HUES6 (cell line): ENCODE data around the gene IFT25.
"Not testable (repeated sequence)": the region's sequence is repeated elsewhere in the genome, so short reads cannot be mapped to it uniquely, and the experiment has no call there.

Experiments
- H3K27ac ChIP-seq: 2 replicates; pipeline ENCODE4 v1.7.0; 2013; ENCODE audit warnings: low read depth, mild to moderate bottlenecking, low read length, inconsistent platforms
- H3K27me3 ChIP-seq: 2 replicates; pipeline ENCODE4 v1.6.1; 2013; ENCODE audit warnings: low read length; ENCODE audit not compliant: control insufficient read depth, insufficient read depth
- H3K36me3 ChIP-seq: 2 replicates; pipeline ENCODE4 v1.6.1; 2013; ENCODE audit warnings: low read length; ENCODE audit not compliant: control insufficient read depth, insufficient read depth
- H3K4me1 ChIP-seq: 2 replicates; pipeline ENCODE4 v1.6.1; 2013; ENCODE audit warnings: low read length; ENCODE audit not compliant: control insufficient read depth, insufficient read depth
- H3K4me3 ChIP-seq: 2 replicates; pipeline ENCODE4 v1.5.1; 2013; ENCODE audit warnings: low read depth, low read length
- H3K9ac ChIP-seq: one replicate; pipeline ENCODE4 v1.6.1; 2013; ENCODE audit warnings: mild to moderate bottlenecking, low read length
- H3K9me3 ChIP-seq: 2 replicates; pipeline ENCODE4 v1.6.1; 2013; ENCODE audit warnings: low read depth, low read length; ENCODE audit not compliant: control insufficient read depth, insufficient read depth

The IFT25 gene

DNA sequence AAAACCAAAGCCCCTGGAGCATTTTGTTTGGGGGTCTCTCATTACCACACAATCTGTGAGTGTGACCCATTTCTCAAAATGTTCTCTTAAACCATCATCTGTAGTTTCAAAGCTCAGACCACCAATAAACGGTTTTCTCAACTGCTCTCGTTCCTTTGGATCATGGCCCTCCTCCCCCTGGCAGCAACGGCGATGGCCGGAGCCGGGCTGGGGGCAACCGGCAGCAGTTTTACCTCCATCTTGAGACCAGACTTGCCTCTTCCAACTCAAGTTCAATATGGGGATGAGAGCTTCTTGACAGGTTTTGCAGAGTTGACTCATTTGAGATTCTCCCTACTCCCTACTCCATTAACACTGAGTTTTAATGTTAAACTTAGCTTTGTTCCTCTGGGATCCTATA, 30.4 kb upstream of the IFT25 start:
- Histone ChIP-seq H3K27ac (no peak overlapping the region), H3K9ac (no peak overlapping the region), H3K27me3 (no peaks in the 10 kb centered on the region), H3K36me3 (peaks cover 4% of the 10 kb centered on the region; the same call in 1 of the 2 replicates), H3K4me3 (no peak overlapping the region), H3K4me1 (no peaks in the 10 kb centered on the region), H3K9me3 (no peaks in the 10 kb centered on the region)

DNA sequence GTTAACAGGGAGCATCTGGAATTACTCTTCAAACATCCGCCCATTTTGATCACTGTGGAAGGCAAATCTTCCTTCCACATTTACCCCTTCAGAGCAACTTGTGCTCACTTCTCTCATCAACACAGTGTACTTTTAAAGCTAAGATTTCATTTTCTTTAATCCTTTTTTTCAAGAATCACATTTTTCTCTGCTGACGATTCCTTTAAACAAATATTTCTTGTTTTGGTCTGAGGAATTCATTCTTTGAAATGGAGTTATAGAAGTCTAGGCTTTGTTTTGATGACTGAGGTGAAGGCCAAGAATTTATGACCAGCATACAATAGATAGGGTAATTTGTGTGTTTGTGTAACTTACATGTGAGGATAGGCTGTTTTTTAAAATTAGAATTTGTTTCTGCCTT, 26.2 kb upstream of the IFT25 start:
- Histone ChIP-seq H3K27ac (no peak overlapping the region), H3K4me3 (no peak overlapping the region), H3K27me3 (no peaks in the 10 kb centered on the region), H3K36me3 (peaks cover 35% of the 10 kb centered on the region), H3K4me1 (no peaks in the 10 kb centered on the region), H3K9ac (no peak overlapping the region), H3K9me3 (no peaks in the 10 kb centered on the region)

DNA sequence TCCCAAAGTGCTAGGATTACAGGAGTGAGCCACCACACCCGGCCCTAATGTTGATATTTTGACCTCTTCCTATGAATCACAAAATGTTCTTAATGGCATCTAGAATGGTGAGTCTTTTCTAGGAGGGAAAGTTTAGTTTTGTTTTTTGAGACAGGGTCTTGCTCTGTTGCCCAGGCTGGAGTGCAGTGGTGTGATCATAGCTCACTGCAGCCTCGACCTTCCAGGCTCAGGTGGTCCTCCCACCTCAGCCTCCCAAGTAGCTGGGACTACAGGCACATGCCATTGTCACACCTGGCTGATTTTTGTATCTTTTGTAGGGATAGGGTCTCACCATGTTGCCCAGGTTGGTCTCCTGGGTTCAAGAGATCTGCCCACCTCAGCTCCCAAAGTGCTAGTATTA, 23.8 kb upstream of the IFT25 start:
- H3K36me3 ChIP-seq: peaks cover 45% of the 10 kb centered on the region

DNA sequence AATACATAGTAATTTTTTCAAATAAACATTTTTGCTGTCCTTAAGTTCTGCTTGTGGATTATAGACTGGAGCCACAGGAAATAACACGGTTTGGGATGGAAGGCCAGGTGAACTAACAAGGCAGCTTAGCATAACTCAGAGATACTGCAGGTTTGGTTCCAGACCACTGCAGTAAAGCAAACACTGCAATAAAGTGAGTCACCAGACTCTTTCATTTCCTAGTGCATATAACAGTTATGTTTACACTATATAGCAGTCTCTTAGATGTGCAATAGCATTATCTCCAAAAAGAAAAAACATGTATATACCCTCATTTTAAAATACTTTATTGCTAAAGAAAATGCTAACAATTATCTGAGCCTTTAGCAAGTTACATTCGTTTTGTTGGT, 22.6 kb upstream of the IFT25 start:
- Histone ChIP-seq H3K27me3 (no peaks in the 10 kb centered on the region), H3K4me3 (no peak overlapping the region), H3K4me1 (peaks cover 4% of the 10 kb centered on the region; the same call in 1 of the 2 replicates), H3K9me3 (no peaks in the 10 kb centered on the region), H3K9ac (no peak overlapping the region), H3K36me3 (peaks cover 56% of the 10 kb centered on the region), H3K27ac (no peak overlapping the region)

More for the DNA sequence above, 23.8 kb upstream of the IFT25 start:
- H3K9ac ChIP-seq, H3K27me3 ChIP-seq, H3K4me1 ChIP-seq, H3K27ac ChIP-seq, H3K9me3 ChIP-seq, H3K4me3 ChIP-seq: not testable (repeated sequence)

DNA sequence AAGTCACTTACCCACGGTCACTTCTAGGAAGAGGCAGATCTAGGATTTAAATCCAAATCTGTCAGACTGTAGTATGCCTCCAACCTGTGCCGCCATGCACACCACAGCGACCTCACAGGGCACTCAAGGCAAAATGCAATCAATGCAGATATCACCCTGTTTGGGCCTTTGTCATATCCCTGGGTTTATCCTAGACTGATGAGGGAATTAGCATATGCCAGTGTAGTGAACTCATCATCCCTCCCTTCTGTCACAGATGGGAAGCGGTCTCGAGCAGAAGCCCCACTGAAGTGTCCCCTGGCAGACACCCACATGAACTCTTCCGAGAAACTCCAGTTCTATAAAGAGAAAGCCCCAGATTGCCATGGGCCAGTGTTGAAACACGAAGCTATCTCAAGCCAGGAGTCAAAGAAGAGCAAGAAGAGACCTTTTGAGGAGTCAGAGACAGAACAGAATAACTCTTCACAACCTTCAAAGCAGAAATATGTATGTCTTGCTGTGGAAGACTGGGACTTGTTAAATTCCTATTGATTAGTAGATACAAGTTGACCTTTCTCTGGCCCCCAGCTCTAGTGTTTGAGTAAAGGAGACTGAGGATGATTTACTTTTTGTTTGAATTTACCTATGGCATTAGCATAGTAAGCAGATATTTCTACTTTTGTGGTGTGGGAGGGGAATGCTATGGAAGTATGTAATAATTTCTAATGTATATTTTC, 22.1 kb upstream of the IFT25 start:
- Histone ChIP-seq H3K27me3 (no peaks in the 10 kb centered on the region), H3K4me3 (no peak overlapping the region), H3K36me3 (peaks cover 62% of the 10 kb centered on the region), H3K4me1 (peaks cover 4% of the 10 kb centered on the region; the same call in 1 of the 2 replicates), H3K27ac (no peak overlapping the region), H3K9me3 (no peaks in the 10 kb centered on the region), H3K9ac (no peak overlapping the region)

DNA sequence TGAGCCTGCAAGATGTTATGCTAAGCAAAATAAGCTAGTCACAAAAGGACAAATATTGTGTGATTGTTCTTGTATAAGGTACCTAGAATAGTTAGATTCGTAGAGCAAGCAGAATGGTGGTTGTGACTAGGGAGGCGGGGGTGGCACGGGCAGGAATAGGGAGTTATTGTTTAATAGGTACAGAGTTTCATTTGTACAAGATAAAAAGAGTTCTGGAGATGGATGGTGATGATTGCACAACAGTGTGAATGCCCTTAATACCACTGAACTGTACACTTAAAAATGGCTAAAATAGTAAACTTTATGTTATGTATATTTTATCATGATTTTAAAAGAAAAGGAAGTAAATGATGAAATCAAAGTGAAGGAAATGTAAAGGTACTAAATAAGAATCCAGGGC, 21.3 kb upstream of the IFT25 start:
- H3K4me1 ChIP-seq: peaks cover 4% of the 10 kb centered on the region; the same call in 1 of the 2 replicates
- H3K4me3 ChIP-seq: no peak overlapping the region
- H3K9me3 ChIP-seq: no peaks in the 10 kb centered on the region
- no peaks in the 10 kb centered on the region for H3K27me3 ChIP-seq
- H3K36me3 ChIP-seq: peaks cover 69% of the 10 kb centered on the region
- no peak overlapping the region for H3K9ac ChIP-seq
- H3K27ac ChIP-seq: no peak overlapping the region

DNA sequence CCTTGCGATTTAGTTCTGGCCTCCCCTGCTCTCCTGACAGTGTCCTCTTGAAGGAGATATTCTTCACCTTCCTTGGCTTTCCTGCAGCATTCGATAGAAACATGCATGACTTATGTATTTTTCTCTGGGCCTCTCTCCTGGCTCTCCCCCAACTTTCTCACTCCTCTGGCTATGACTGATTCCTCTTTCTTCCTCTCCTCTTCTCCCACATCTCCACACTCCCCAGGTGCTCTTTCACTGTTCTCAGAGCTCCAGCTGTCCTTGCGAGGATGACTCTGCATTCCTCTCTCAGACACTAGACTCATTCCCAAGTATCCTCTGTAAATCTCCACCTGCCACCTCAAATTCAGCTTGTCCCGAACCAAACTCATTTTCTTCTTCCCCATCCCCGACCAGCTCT, 18.6 kb upstream of the IFT25 start:
- Histone ChIP-seq H3K27ac (no peak overlapping the region), H3K9me3 (no peaks in the 10 kb centered on the region), H3K4me3 (no peak overlapping the region), H3K36me3 (peaks cover 77% of the 10 kb centered on the region), H3K9ac (no peak overlapping the region), H3K4me1 (peaks cover 4% of the 10 kb centered on the region; the same call in 1 of the 2 replicates), H3K27me3 (no peaks in the 10 kb centered on the region)

DNA sequence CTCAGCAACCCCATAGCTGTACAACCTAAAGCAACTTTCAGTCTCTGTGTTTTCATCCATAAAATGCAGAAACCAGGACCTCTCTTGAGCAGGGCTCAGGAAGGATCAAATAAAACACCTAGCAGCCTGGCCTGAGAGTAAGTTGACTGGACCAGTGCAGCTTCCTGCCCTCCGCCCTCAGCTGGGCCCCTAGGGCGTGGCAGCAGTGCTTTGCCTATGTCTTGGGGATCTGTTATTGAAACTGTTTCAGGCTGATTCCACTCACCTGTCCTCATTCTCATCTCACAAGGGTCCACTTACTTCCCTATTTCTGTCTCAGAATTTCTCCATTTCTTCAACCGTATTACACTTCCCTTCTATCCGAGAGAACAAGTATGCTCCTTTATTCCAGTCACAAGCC, 18.0 kb upstream of the IFT25 start:
- Histone ChIP-seq H3K4me3 (no peak overlapping the region), H3K27ac (no peak overlapping the region), H3K27me3 (no peaks in the 10 kb centered on the region), H3K9ac (no peak overlapping the region), H3K36me3 (peaks cover 74% of the 10 kb centered on the region), H3K9me3 (no peaks in the 10 kb centered on the region), H3K4me1 (peaks cover 4% of the 10 kb centered on the region; the same call in 1 of the 2 replicates)

DNA sequence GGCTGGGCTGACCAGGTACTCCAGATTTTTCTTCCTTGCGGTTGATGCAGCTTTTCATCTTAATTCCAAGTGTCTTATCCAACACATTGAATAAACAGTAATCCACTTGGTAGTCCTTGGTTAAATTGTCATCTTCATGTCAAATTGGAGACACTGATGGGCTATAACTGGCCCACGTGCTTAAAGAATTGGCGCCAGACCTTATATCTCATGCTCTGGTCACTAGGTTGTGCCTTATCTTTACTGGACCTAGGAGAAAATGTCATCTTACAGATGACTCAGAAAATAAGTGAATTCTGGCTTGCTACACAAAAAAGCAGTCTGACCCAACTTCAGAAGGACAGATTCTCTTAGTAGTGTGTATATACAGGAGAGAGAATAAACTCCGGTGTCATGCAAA, 16.9 kb upstream of the IFT25 start:
- Histone ChIP-seq H3K9me3 (no peaks in the 10 kb centered on the region), H3K4me1 (peaks cover 12% of the 10 kb centered on the region), H3K9ac (no peak overlapping the region), H3K27me3 (no peaks in the 10 kb centered on the region), H3K27ac (no peak overlapping the region), H3K36me3 (peaks cover 66% of the 10 kb centered on the region), H3K4me3 (no peak overlapping the region)

DNA sequence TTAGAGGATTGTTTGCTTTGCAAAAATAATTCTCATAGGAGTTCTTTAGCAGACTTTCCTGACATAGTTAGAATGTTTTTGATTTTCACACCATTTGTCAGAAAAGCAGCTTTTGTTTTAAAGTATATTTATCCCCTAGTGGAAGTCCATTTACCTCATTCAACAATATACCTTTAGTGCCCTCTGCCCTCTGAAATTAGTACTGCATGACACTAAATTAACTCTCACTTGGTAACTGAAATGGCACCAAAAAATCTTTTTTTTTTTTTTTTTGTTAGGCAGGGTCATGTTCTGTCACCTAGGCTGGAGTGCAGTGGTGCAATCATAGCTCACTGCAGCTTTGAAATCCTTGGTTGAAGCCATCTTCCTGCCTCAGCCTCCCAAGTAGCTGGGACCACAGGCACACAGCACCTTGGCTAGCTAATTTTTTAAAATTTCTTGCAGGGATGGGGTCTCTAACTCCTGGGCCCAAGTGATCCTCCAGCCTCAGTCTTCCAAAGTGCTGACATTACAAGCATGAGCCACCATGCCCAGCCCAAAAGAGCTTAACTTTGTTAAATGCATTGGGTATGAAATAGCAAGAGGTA, 14.3 kb upstream of the IFT25 start:
- peaks cover 51% of the 10 kb centered on the region for H3K36me3 ChIP-seq

DNA sequence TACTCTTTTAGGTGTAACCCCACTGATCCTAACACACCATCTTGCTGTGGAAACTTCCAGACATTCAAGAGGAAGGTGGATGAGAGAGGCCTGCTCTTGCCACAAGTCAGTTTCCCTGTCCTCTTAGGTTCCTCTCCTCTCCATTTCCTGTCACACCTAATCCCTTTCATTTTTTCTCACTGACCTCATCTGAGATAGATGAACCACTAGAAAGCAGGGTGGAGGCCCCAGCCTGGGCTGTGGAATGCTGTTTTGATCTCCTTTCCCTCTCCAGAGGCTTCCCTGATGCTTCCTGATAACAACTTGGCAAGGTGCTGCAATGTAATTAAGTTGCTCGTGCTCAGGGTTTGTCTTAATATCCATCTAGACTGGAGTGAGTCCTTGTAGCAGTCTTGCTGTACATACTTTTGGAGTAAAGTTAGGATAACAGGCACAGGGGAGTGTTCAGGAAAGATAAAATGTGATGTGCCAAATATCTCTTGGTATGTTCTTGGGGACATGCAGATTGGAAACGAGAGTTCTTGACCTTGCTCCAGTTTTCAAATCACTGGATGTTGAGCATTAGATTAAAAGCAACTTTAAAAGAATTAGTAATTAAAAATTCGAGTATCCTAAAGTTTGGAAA, 11.8 kb upstream of the IFT25 start:
- no peaks in the 10 kb centered on the region for H3K9me3 ChIP-seq
- peaks cover 22% of the 10 kb centered on the region for H3K4me1 ChIP-seq
- peak overlapping the region; percentile 24 for H3K9ac ChIP-seq
- H3K36me3 ChIP-seq: peaks cover 52% of the 10 kb centered on the region
- no peaks in the 10 kb centered on the region for H3K27me3 ChIP-seq
- H3K27ac ChIP-seq: no peak overlapping the region; the same call in 1 of the 2 replicates
- no peak overlapping the region for H3K4me3 ChIP-seq

More for the DNA sequence above, 14.3 kb upstream of the IFT25 start:
- no peaks in the 10 kb centered on the region for H3K27me3 ChIP-seq
- H3K9me3 ChIP-seq: no peaks in the 10 kb centered on the region
- no peak overlapping the region for H3K27ac ChIP-seq
- peaks cover 26% of the 10 kb centered on the region for H3K4me1 ChIP-seq
- H3K9ac ChIP-seq: no peak overlapping the region
- no peak overlapping the region for H3K4me3 ChIP-seq
